ENCODE measurements around the gene COLEC11.
"Not testable (repeated sequence)": the region's sequence is repeated elsewhere in the genome, so short reads cannot be mapped to it uniquely, and the experiment has no call there.

COLEC11 gene

GRCh38 chr2:3558205-3559014 lies 36.5 kb upstream of the COLEC11 start, which contains the start of gene RNASEH1:
TSS of gene RNASEH1 (minus strand) at chr2:3558333. CDS start at chr2:3558260, 73 bp downstream.
- Mint-ChIP-seq H3K27ac (peak within 1 kb of the TSS; percentile 78 to 94 (median 94)), H3K9me3 (no peaks in the 10 kb centered on the region), H3K27me3 (ENCODE audit: low read depth) (no peaks in the 10 kb centered on the region), H3K4me1 (no peaks in the 10 kb centered on the region), H3K4me3 (peak within 1 kb of the TSS; percentile 87 to 92 (median 91)), H3K36me3 (ENCODE audit: low read depth) (peaks cover 25% of the 10 kb centered on the region)
- TF ChIP-seq CTCF (IDR thresholded peaks at IDR 0.05; ENCODE audit: unreplicated experiment in 3 of 3), result no peak

GRCh38 chr2:3563521-3563976 lies 31.4 kb upstream of the COLEC11 start:
- no peaks in the 10 kb centered on the region for H3K4me1 Mint-ChIP-seq
- no peaks in the 10 kb centered on the region for H3K27me3 Mint-ChIP-seq (ENCODE audit: low read depth)
- H3K27ac Mint-ChIP-seq, result no peak overlapping the region
- TF ChIP-seq CTCF (IDR thresholded peaks at IDR 0.05; ENCODE audit: unreplicated experiment in 3 of 3), result no peak
- peaks cover 8% of the 10 kb centered on the region for H3K36me3 Mint-ChIP-seq (ENCODE audit: low read depth)
- H3K9me3 Mint-ChIP-seq, result no peaks in the 10 kb centered on the region
- no peak overlapping the region for H3K4me3 Mint-ChIP-seq

GRCh38 chr2:3565117-3565516 lies 29.8 kb upstream of the COLEC11 start:
- H3K27ac Mint-ChIP-seq, result no peak overlapping the region
- H3K36me3 Mint-ChIP-seq (ENCODE audit: low read depth), result peaks cover 4% of the 10 kb centered on the region
- H3K27me3 Mint-ChIP-seq (ENCODE audit: low read depth), result no peaks in the 10 kb centered on the region
- no peak for TF ChIP-seq CTCF (IDR thresholded peaks at IDR 0.05; ENCODE audit: unreplicated experiment in 3 of 3)
- H3K4me3 Mint-ChIP-seq, result no peak overlapping the region
- no peaks in the 10 kb centered on the region for H3K4me1 Mint-ChIP-seq
- H3K9me3 Mint-ChIP-seq, result no peaks in the 10 kb centered on the region

- Mint-ChIP-seq H3K27ac (no peak overlapping the region), H3K36me3 (ENCODE audit: low read depth) (peaks cover 4% of the 10 kb centered on the region), H3K9me3 (no peaks in the 10 kb centered on the region), H3K4me1 (peaks cover 4% of the 10 kb centered on the region), H3K4me3 (no peak overlapping the region), H3K27me3 (ENCODE audit: low read depth) (no peaks in the 10 kb centered on the region)
- no peak for TF ChIP-seq CTCF (IDR thresholded peaks at IDR 0.05; ENCODE audit: unreplicated experiment in 3 of 3)
These were observed 28.1 kb upstream of the COLEC11 start for GRCh38 chr2:3566806-3567205.

GRCh38 chr2:3569656-3570055 lies 25.3 kb upstream of the COLEC11 start:
- H3K4me3 Mint-ChIP-seq; H3K36me3 Mint-ChIP-seq (ENCODE audit: low read depth); H3K27ac Mint-ChIP-seq; H3K27me3 Mint-ChIP-seq (ENCODE audit: low read depth); H3K9me3 Mint-ChIP-seq; H3K4me1 Mint-ChIP-seq: not testable (repeated sequence)

GRCh38 chr2:3571284-3571683 lies 23.6 kb upstream of the COLEC11 start:
- H3K4me3 Mint-ChIP-seq, result peak overlapping the region in 1 of 3 experiments; percentile 5
- peaks cover 11% of the 10 kb centered on the region for H3K36me3 Mint-ChIP-seq (ENCODE audit: low read depth)
- H3K27ac Mint-ChIP-seq, result peak overlapping the region in 1 of 3 experiments; percentile 29
- H3K9me3 Mint-ChIP-seq, result no peaks in the 10 kb centered on the region
- no peaks in the 10 kb centered on the region for H3K27me3 Mint-ChIP-seq (ENCODE audit: low read depth)
- peaks cover 10% of the 10 kb centered on the region for H3K4me1 Mint-ChIP-seq
- no peak for TF ChIP-seq CTCF (IDR thresholded peaks at IDR 0.05; ENCODE audit: unreplicated experiment in 3 of 3)
